ENCODE results near the gene SLC2A13.
"Not testable (repeated sequence)": the region's sequence is repeated elsewhere in the genome, so short reads cannot be mapped to it uniquely, and the experiment has no call there.

Gene SLC2A13

DNA sequence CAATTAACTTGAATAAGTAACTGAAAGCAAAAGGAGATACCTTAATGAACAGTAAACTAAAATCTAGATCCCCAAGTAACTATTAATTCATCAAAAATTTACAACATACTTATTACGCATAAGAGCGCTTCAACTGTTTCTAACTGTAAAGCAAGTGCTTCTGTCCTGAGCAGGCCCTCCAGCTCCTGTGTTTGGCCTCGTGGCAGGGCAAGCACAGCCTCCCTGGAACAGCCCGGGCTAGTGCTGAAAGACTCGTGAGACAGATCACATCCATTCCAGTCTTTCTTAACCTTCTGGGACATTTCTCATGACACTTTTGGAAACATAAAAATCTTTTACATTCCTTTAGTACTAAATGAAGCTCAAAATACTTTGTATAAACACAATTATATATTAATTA lies 307.5 kb downstream of the SLC2A13 start:
- no peak for DNase-seq

DNA sequence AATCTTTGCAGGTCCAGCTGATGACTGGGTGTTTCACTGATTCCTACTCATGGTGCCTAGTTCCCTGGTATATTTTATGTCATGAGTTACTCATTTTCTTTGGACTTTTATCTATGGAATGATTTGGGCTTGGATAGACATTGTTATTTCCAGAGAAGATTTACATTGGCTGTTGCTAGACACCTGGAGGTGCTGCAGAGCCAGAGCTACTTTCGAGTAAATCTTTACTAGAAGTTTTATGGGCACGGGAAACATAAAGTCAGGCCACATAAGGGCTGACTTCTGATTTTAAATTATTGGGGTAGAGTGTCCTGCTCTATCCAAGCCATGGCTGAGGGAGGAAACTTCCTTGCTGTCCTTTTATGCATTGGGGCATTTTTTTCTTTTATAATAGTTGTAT lies 310.4 kb downstream of the SLC2A13 start:
- no peak for DNase-seq

DNA sequence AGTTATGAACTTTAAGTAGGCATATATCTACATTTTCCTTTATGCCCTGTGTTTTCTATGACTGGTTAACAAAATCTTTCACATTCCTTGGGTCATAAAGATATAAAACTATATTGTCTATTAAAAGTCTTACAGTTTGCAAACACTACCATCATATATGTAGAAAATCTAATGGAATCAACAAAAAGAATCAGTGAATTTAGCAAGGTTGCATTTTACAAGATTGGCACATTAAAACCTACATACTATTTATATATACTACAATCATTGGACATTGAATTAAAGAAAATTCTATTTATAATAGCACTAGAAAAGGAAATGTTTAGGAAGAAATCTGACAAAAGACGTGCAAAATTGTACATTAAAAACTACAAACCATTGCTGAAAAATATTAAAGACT lies 312.9 kb downstream of the SLC2A13 start:
- no peak for DNase-seq

DNA sequence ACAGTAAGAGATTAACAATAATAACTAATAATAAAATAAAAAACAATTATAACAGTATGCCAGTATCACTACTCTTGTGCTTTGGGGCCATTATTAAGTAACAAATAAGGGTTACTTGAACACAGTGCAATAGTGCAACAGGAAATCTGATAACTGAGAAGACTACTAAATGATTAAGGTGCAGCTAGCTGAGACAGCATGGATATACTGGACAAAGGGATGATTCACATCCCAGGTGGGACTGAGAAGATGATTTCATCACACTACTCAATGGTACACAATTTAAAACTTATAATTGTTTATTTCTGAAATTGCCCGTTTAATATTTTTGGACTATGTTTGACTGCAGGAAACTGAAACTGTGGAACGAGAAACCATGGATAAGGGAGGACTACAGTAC lies 317.6 kb downstream of the SLC2A13 start:
- DNase-seq = no peak

DNA sequence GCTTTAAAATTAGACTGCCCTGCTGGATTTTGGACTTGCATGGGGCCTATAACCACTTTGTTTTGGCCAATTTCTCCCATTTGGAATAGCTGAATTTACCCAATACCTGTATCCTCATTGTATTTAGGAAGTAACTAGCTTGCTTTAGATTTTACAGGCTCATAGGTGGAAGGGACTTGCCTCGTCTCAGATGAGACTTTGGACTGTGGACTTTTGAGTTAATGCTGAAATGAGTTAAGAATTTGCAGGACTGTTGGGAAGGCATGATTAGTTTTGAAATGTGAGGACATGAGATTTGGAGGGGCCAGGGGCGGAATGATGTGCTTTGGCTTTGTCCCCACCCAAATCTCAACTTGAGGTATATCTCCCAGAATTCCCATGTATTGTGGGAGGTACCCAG lies 320.1 kb downstream of the SLC2A13 start:
- not testable (repeated sequence) for DNase-seq

DNA sequence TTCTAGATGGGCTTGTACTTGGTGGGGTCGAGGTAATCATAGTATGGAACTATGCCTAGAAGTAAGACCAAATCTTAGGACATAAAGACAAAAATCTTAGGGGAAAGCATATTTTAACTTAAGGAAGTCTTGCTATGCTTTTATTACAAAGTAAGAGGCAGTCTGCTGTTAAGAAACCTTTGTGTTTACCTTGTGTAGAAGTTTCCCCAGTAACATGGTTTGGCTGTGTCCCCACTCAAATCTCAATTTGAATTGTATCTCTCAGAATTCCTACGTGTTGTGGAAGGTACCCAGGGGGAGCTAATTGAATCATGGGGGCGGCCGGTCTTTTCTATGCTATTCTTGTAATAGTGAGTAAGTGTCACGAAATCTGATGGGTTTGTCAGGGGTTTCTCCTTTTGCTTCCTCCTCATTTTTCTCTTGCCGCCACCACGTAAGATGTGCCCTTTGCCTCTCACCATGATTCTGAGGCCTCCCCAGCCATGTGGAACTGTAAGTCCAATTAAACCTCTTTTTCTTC lies 323.8 kb downstream of the SLC2A13 start:
- no peak for DNase-seq

DNA sequence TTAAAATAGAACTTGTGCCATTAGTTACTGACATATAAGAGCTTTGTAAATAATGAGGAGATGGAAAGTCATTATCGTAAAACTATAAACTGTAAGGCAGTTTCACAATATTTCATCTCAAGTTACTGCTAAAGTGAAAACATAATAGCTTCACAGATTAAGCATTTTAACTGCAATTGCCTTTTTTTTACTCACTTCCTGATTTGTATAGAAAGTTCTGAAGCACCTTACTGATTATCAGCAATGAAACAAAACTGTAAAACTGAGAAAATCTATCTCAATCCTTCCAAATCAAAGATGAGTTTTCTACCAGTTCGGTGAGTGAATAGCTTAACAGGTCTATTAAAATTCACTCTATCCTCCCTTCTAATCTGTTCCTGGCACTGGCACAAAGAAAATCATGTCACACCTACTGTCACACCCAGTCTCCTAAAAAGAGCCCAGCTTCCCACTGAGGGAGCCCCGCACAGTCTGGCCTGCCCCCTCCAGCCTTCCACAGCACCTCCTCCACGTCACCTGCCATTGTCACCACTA lies 324.9 kb downstream of the SLC2A13 start:
- no peak for DNase-seq

DNA sequence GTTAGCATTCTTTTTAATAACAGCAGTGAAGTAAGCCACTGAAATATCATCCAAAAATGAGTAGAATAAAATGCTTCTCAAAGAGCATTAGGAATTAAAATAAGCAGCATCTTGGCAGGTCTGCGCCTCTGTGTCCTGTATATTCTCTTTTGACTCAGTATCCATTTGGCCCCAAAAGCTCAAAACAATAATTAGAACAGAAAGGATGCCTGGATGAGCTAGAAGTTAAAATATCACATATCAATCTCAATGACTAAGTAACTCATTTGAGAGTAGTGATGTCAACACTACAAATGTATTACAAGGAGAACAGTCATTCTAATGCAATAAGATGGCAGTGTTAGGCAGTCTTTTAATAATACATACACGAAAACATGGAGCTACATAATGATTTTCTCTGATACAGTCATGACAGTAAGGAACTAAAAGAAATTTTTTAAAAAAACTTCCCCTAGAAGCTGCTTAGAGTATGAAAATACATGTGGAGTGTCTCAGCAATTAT lies 325.4 kb downstream of the SLC2A13 start:
- DNase-seq = no peak

DNA sequence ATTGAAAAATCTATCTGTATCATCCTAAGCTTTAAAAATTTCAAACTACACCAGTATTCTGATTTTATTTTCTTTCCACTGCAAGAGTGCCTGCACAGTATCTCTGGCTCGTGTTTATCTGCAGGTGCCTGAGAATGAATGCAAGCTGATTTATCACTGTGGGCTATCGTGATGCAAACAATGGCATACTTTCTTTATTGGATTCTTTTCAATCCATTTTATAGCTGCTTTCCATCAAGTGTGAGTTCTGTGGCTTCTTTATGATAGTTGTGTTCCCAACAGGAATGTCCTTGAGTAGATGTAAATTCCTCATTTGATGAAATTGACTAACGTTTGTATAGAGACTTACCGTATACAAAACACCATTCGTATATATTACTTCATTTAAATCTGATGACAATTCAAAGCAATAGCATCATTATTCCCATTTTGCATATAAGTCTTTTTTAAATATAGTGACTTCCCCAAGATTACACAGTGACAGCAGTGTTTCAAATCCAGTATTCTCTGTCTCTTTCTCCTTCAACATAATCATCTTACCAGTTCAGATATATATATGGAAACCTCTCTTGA lies 326.0 kb downstream of the SLC2A13 start:
- DNase-seq = no peak

DNA sequence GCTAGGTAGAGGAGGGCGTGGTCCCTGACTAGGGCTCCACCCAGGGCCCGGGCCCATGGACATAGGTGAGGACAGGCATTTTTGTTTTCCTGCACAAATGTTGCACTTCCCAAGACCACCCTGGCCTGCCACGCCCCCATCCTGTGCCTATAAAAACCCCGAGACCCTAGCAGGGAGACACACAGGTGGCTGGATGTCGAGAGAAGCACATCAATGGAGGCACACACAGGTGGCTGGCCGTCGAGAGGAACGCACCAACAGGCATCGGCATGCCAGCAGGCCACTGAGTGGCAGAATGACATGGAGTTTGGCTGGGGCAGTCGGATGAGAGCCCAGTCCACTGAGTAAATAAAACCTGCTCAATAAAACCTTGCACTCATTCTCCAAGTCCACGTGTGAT lies 328.4 kb downstream of the SLC2A13 start:
- no peak for DNase-seq

DNA sequence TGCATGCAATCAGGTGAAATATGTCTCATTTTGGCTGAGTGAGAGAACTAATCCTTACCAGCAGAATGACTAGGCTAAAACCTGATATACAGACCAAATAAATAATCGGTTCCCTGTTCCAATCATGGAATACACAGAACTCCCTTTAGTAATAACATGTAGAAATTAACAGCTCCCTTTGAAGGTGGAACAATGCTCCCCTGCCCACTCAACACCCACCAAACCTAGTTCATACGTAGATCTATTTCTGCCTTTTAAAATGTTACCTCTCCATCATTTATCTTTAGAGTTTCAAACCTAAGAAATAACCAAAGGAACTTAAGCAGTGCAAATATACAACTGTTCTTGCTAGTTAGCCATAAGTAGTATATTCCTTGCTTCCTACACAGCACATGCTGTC lies 332.6 kb downstream of the SLC2A13 start:
- DNase-seq = no peak

DNA sequence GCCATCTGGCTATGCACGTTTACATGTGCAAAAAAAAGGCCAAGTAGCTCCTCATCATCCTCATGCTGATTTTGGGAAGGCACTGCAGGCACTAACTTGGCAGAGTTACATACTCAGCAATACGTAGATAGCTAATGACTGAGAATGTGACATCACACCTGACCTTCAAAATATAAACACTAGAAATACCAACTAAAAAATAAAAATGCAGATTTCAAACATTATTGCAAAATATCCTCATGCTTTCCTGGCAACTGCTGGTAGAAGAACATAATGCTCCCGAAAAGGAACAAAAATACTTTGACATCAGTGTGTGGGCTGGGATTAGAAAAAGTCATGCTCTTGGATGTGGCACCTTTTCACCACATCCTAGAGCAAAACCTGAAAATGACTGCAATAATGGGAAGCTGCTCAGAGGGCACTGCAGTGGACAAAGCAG lies 333.0 kb downstream of the SLC2A13 start:
- DNase-seq = no peak

DNA sequence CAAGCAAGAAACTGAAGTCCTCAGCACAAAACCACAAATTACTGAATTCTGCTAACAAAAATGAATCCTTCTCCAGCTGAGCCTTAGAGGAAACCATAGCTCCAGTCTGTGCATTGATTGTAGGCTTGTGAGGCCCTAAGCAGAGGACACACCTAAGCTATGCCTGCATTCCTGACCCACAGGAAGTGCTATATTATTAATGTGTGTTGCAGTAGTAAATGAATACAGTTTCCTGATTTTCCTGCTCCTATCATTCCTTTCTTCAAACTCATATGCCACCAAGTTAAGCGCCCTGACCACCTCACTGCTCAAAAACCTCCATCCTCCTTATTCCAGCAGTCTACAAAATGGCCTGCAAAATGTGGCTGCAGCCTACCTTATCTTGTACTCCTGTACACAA lies 334.4 kb downstream of the SLC2A13 start:
- no peak for DNase-seq

DNA sequence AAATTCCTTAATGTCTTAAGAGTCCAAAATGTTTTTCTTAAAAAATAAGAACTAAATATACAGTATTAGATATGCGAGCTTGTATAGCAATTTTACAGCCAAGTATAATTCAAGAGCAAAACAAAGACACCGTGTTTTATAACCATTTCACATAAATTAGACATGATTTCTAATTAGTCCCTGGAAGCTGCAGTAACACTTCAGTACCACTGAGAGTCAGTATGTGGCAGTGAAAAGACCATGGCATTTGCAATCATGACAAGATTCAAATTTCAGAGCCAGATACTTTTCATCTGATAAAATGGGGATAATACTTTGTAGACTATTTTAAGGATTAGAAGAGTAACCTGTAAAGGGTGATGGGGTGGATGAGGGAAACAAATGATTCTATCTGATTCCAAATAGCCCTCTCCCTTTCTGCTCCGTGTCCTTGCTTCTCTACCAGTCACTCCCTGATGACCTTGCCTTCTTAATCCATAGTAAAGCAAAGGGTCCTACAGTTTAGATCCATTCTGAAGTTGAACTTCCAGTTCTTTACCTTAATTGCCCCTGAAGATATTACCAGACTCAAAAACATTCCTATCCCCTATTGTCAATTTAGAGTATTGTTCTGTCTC lies 340.8 kb downstream of the SLC2A13 start:
- peak; percentile 78 for DNase-seq

DNA sequence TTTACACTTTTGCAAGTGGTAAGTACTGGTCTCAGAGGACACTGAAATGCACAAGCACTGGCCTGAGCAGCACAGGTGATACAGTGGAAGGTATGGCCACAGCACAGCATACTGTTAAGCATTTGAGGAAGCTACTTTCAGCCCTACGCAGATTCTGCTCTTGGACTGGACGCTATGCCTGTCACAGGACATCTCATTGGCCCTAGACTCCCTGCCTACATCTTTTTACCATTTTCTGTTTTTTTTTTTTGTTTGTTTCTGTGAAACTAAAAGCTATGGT lies 342.1 kb downstream of the SLC2A13 start:
- DNase-seq = no peak

DNA sequence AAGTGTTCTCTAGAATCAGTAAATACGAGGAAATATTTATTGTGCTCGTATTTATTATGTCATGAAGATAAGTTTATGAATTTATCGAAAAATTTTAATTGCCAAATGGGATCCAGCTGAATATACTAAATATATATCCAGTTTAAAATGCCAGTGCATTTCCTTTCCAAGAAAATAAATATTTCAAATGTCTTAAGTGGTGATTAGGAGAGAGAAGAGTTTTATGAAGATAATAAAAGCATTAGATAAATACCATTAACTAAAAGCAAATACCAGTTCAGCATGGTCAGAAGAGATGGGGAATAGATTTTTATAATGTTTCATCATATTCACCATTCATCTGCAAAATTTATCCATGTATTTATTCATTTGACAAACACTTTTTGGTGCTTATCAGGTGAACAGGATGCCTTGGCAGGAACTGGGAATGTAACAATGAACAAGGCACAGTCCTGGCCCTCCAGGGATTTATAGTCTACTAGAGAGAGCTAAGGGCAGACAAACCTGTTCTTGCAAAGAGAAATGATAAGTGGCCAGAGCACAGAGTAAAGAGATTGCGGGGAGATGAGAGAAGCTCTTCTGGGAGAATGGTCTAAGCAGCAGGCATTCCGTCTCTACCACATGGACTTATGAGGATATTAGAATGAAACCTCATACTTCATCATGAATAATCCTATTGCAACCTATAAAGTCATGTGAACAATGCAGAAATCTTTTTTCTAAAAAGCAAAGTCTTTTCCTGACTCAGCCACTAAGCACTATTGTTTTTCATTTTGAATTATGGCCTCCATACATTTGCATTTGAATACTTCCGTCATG lies 342.6 kb downstream of the SLC2A13 start:
- DNase-seq = no peak

DNA sequence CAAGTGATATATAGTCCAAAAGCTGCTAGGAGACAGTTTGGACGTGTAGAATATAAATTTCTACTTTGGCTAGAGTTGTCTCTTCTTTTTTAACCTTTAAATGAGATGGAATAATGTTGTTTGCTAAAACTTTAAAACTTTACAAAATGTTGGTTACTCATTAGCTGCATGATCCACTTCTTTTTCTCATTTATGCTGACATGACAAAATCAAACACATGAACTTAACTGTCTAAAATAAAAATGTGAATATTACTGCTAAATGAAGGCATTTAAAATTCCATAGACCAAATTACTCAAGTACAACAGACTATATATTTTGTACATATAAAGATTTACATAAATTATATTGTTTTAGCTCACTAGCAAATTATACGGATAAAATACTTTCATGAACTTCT lies 350.4 kb downstream of the SLC2A13 start:
- DNase-seq = no peak

DNA sequence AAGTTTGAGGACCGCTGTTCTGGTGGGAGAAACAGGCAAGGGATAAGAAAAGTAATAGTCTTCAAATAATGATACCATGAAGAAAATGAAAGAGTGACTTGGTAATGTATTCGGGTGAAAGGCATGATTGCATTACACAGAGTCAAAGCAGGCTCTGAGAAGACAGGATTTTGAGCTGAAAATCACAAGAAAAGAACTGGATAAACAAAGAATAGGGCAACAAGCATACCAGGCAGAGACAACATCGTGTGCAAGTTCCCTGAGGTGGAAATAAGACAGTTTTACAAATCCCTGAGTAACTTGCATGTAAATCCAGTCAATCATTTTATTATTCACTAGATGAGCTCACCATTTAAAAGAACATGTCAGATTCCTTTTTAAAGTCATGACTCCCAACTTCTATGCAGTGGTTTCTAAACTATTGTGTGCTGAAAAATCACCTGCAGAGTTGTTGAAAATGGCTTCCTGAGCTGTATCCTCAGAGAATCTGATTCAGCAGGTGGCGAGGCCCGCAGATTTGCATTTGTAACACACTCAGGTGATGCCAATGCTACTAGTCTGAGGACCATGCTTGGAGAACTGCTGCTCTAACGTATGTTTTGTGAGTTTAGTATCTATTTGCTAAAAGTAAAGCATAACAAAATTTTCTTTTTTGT lies 353.3 kb downstream of the SLC2A13 start:
- no peak for DNase-seq

DNA sequence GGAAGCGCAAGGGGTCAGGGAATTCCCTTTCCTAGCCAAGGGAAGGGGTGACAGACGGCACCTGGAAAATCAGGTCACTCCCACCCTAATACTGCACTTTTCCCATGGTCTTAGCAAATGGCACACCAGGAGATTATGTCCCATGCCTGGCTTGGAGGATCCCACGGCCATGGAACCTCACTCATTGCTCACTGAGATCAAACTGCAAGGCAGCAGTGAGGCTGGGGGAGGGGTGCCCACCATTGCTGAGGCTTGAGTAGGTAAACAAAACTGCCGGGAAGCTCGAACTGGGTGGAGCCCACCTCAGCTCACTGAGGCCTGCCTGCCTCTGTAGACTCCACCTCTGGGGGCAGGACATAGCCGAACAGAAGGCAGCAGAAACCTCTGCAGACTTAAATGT lies 359.7 kb downstream of the SLC2A13 start:
- DNase-seq = not testable (repeated sequence)

DNA sequence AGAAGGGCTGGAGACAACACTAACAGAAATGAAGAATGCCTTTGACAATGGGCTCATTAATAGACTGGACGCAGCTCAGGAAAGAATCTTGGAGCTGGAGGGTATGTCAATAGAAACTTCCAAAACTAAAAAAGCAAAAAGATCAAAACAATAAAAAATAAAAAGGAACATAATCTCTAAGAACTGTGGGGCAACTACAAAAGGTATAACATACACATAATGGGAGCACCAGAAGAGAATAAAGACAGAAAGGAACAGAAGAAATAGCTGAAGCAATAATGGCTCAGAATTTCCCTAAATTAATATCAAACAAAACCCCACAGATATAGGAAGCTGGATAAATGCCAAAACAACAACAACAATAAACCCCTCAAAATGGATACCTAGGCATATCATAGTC lies 362.2 kb downstream of the SLC2A13 start:
- DNase-seq = no peak

DNA sequence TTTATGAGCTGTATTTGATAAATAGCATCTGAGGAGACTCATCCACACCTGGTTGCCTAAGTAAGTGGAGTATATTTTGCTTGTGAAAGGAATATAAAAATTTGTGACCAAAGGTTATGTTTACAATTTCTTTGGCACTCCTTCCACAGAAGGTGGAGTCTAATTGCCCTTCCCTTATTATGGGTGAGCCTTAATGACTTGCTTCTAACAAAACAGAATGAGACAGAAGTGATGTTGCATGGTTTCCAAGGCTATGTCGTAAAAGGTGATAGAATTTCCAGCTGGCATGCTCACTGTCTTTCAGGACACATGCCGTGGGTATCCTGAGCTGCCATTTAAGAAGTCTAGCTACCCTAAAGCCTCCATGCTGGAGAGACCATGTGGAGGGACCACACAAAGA lies 369.5 kb downstream of the SLC2A13 start:
- DNase-seq = no peak

DNA sequence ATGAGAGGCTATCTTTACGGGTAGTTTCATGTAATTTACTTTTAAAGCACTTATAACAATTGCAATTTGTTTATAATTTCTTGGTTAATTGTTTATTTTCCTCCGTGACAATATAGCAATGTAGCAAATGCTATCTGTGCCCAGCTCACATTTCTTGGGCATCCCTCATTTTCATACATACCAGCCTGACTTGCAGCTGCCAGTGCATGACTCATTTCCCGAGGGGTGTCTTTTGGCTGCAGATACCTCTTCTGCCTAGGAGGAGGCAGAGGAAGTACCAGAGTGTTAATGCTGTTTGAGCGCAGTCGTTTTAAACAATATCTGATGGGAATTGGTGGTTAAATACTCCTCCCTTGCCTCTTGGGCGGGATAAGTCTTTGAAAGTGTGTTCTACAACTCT lies 382.1 kb downstream of the SLC2A13 start:
- peak; percentile 90 for DNase-seq

DNA sequence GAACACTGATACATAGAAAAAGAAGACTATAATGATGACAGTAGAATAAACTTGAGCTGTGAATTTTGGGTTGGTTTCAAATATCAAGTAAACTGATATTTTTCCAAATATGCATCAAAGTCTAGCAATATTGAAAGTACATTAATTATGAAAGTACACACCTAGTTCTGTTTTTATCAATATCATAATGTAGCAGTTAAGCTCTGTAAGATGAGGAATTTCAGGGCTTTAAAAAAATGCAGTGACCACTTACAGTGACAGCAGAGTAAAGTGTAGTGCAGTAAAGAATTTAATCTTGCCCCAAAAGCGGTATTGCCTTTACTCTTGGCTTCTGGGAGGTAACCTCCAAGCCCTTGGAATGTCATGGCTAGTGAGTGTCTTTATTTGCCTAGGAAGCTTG lies 383.4 kb downstream of the SLC2A13 start:
- no peak for DNase-seq
